SKM-1 (cell line): Measurements from ENCODE around the gene MEAK7.

ENCODE experiments used
- DNase-seq: peaks from one replicate; lab custom pipeline; 2025; ENCODE audit not compliant: unreplicated experiment; lab: John Stamatoyannopoulos, UW

Gene MEAK7

GRCh38 chr16:84471316-84471715 is 33.1 kb downstream of the MEAK7 start:
- DNase-seq: no peak

DNA sequence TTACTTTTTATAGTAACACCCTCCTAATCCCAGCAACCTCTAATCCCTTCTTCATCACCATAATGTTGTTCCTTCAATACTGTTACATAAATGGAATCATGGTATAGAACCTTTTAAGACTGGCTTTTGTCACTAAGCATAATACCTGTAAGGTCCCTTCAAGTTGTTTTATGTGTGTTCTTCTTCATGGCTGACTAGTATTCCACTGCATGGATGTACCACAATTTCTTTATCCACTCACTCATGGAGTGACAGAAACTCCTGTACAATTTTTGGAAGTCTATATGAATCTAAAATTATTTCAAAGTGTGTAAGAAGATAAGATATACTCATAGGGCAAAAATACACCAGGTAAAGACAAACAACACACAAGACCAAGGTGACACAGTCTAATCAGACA is 36.8 kb downstream of the MEAK7 start:
- DNase-seq: no peak

DNA sequence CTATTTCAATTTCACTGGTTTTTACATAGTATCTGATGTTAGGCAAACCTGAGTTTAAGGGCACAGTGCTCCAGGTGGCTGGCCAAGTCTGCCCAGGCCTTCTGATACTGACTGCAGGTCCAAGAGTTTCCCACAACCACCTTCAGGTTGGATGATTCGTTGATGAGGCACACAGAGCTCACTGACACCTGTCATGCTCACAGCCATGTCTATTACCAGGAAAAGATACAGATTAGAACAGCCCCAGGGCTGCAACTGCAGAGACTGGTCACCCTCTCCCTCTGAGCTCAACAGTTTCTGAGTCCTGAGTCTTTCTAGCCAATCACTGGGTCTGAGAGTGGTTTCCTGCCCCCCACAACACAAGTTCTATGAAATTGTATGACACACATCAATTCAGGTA is 37.2 kb downstream of the MEAK7 start:
- no peak for DNase-seq

DNA sequence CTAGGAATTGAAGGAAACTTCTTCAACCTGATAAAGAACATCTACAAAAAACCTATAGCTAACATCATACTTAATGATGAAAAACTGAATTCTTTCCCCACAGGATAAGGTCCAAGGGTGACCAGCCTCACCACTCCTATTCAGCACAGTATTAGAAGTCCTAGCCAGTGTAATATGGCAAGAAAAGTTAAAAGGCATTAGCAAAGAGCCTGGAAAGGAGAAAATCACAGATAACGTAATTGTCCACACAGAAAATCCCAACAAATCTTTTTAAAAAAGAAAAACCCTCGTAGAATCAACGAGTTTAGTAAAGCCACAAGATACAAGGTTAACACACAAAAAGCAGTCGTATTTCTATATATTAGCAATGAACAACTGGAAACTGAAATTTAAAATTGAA is 37.8 kb downstream of the MEAK7 start:
- DNase-seq: no peak

- no peak for DNase-seq
These were observed 39.3 kb downstream of the MEAK7 start for GRCh38 chr16:84465154-84465553.

DNA sequence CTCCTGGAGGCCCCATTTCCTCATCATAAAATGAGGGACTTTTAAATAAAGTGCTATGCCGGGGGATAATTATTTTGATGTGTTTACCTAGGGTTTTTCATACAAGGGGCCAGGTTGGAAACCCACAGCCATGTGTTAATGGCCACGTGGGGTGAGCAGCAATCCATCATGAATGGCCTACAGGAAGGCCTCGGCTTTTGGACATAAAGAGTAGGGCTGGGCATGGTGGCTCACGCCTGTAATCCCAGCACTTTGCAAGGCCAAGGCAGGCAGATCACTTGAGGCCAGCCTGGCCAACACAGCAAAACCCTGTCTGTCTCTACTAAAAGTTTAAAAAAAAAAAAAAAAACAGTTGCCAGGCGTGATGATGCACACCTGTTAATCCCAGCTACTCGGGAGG is 40.3 kb downstream of the MEAK7 start:
- no peak for DNase-seq

- no peak for DNase-seq
These were observed 41.2 kb downstream of the MEAK7 start for GRCh38 chr16:84463221-84463620.

DNA sequence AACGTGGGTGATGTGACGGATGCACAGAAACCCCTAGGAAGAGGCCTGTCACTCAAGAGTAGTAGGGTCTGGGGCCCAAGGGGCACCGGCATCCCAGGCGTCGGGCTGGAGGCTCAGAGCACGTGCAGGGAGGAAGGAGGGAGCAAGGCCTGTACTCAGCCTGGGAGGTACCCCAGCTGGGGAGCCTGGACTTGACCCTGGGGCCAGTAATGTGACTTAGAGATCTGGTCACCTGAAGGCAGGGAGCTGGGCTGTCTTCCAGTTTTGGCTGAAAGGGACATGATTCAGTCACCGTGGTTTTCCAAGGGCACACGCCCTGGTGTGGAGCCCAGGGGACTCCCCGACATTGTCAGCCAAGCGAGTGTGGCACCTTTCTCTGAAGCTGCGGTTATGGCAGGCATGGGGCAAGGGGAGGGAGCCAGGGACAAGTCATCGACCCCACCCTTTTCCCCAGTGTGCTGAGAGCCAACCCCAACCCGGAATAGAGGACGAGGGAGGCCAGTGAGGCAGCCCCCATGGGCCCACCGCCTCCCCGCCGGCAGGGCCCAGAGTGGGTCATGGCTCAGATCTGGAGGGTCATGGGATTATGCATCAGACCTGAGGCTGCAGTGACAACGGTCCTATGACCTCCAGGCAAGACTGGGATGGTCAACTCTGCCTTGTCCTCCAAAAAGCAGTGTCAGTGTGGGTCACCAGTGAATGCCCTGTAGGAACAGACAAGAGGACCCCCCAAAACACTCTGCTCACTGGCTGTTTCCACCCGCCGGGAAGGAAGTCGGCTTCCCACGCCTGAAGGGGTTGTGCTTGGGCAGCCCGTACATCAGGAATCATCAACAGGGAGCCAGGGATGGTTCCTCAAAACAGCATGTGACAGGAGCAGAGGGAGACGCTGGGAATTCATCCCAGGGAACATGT is 41.9 kb downstream of the MEAK7 start:
- no peak for DNase-seq

DNA sequence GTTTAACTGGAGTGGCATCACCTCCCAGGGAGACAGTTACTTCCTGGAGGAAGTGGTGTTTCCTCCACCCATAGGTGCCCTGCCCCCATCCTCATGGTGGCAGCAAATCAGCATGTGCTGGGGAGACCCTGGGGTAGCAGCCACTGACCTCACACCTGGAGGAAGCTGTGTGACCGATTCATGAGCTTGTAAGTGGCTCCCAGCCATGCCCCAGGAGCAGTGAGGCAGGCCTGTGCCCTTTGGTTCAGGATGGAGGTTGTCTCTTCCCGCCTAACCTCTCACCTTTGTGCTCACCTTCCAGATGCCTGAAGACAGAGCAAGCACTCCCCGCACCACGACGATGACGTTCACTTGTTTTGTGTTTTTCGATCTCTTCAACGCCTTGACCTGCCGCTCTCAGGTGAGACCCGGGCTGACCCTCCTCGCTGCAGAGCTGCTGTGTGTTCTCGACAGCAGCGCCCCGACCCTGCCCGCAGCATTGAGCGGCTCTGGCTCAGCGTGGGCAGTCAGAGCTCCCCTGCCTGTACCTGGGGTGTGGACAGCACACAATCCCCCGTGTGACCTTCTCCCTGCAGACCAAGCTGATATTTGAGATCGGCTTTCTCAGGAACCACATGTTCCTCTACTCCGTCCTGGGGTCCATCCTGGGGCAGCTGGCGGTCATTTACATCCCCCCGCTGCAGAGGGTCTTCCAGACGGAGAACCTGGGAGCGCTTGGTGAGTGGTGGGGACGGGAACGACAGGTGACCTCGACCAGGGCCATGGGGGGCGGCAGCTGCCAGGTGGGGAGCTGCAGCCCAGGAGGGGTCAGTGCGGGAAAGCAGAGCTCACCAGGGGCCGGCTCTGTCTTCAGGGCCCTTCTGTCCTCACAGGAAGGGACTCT is 42.8 kb downstream of the MEAK7 start:
- DNase-seq: no peak

DNA sequence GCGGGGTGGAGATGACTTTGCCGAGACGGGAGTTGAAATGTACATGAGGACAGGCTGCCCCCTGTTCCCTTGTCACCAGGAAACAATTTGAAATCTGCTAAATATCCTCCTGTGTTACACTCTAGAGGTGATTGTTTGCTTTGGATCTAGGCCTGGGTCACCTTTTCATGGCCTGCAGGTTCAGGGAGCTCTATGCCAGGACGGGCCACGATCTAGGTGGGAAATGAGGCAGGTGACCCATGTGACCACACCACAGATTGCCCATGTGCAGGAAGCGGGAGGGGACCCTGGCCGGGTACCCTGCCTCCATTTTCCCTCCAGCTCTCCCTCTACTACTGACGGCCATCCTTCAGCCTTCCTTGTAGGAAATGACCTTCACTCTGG is 43.4 kb downstream of the MEAK7 start:
- DNase-seq: no peak

DNA sequence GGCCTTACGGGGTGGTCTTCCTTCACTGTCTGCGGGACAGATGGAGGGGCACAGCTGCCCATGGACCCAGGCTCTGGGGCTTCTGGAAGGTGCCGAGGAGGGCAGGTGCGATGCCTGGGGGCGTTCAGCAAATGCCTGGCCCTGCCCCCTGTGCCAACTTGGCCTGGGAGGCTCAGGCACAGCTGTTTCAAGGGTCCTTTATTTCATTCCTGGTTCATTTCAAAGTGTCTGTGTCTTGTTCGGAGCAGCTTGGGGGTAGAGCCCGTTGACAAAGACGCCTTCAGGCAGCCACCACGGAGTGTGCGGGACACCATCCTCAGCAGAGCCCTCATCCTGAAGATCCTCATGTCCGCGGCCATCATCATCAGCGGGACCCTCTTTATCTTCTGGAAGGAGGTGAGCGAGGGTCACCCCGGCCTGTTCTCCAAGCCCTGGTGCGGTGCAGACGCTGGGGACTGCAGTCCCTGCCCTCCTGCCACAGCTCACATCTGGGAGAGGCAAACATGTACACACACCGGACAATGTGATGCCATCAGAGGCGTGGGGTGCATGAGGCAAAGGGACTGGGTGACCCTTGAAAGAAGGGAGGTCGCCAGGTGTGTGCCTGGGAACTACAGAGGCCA is 43.9 kb downstream of the MEAK7 start:
- DNase-seq: no peak

- no peak for DNase-seq
These were observed 44.5 kb downstream of the MEAK7 start for GRCh38 chr16:84459941-84460405.

- DNase-seq: no peak
These were observed 44.9 kb downstream of the MEAK7 start for GRCh38 chr16:84459533-84459894.

DNA sequence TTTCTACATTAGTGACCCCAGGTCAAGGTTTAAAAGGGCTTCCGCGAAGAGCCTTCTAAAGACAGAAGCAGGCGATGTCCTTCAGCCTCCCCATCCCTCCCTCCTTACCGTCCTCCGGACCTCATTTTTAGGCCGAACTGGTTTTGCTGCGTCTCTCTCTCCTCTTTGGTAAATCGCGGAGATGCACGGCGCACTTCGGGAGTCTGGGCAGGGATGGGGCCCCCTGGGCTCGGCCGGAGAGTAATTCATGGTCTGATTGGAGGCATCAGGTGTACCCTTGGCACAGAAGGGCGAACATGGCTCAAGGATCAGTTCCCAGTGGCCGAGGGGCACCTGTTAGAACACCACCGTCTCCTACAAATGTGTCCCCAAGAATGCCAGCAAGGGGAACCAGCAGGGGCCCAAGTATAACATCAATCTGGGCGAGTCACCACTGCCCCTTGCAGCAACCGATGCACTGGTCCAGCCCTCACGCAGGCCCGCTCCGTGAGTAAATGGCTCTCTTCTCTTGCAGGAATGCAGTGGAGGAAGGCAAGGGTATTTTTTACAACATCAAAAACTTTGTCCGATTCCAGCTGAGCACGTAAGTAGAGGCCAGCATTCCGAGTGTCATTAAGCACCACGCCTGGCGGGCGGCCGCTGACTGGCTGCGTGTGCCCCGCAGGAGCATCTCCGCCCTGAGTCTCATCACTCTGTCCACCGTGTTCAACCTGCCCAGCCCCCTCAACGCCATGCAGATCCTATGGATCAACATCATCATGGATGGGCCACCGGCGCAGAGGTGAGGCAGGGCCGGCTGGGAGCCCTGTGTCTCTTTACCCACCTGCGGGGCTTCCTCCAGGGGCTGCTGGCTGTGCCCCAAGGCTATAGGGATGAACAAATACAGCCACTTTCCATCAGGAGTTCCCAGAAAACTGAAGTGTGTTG is 45.6 kb downstream of the MEAK7 start:
- no peak for DNase-seq

DNA sequence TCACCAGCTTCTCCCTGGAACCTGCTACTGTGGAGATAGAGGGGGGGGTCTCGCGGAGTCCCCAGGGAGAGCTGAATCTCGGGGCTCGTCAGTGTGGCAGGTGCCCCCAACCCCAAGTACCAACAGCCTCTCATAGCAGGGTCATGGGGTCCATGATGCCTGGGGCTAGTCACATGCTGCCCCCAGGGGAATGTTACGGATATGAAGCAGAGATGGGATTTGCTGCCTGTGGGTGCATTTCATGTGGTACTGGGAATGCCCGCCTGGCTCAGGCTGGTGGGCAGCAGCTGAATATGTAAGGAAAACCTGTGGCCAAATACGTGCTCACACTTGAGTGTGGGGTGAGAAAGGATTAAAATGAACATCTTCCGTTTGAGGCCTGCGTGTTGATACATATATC is 49.4 kb downstream of the MEAK7 start:
- DNase-seq: no peak
